ENCODE measurements around the gene YY1.

DNA sequence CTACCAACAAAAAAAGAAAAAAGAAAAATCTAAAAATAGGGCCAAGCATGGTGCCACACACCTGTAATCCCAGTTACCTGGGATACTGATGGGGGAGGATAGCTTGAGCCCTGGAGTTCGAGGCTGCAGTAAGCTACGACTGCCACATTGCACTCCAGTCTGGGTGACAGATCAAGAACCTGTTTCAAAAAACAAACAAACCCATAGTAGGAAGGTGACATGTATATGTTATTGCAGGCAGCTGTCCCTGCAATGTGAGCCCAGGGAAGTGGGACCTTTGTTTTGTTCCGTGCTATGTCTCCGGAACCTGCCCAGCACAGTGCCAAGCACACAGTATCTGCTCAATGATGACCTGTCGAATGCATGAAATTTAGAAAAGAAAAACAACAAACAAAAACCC lies 37.2 kb upstream of the YY1 start:
- TF ChIP-seq, protein P1, sequence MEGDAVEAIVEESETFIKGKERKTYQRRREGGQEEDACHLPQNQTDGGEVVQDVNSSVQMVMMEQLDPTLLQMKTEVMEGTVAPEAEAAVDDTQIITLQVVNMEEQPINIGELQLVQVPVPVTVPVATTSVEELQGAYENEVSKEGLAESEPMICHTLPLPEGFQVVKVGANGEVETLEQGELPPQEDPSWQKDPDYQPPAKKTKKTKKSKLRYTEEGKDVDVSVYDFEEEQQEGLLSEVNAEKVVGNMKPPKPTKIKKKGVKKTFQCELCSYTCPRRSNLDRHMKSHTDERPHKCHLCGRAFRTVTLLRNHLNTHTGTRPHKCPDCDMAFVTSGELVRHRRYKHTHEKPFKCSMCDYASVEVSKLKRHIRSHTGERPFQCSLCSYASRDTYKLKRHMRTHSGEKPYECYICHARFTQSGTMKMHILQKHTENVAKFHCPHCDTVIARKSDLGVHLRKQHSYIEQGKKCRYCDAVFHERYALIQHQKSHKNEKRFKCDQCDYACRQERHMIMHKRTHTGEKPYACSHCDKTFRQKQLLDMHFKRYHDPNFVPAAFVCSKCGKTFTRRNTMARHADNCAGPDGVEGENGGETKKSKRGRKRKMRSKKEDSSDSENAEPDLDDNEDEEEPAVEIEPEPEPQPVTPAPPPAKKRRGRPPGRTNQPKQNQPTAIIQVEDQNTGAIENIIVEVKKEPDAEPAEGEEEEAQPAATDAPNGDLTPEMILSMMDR (IDR thresholded peaks at IDR 0.05): no peak
- no peak for TF ChIP-seq POLR2AphosphoS5 (IDR thresholded peaks at IDR 0.05)
- TF ChIP-seq POLR2A (IDR thresholded peaks at IDR 0.05): no peak
- TF ChIP-seq EP300 (IDR thresholded peaks at IDR 0.05): no peak

Data from sigmoid colon (tissue), 4 donors.